SK-N-SH (cell line): ENCODE data around the gene CCDC91. TPM values are rescaled to one million over a fixed set of nuclear protein-coding genes. Genes with fewer than 3 reads are reported as not detected.

Experiments
- CTCF ChIA-PET: fragments of 300-600, 350-600 bp; formaldehyde crosslinking; extraction: SDS; loops from one replicate; lab custom pipeline; 2021; lab: Yijun Ruan, JAX
- POLR2A ChIA-PET: fragments of 350-600 bp; sonication (Branson Sonifier 250); formaldehyde crosslinking; extraction: SDS; loops from one replicate; lab custom pipeline; 2020; ENCODE audit warnings: antibody characterized with exemption, inconsistent platforms; lab: Yijun Ruan, JAX
- DNase-seq: peaks from one replicate; pipeline ENCODE4 v3.0.0; 2012
- H2AFZ ChIP-seq: fragments of 200-600 bp; sonication (generic); 2 replicates; pipeline ENCODE4 v1.8.1; 2016; ENCODE audit warnings: antibody characterized with exemption, mild to moderate bottlenecking, low read depth
- H3F3A ChIP-seq: fragments of 200-600 bp; sonication (generic); replicated peaks from 2 replicates; pipeline ENCODE3; 2016; ENCODE audit warnings: antibody characterized with exemption, mild to moderate bottlenecking; ENCODE audit not compliant: insufficient read depth
- H3K27ac ChIP-seq, 2 experiments: fragments of 200-500 bp in 1 of 2; fragments of 200-600 bp in 1 of 2; sonication (Bioruptor generic) in 1 of 2; sonication (generic), shearing (Covaris generic) in 1 of 2; 2 replicates each; pipeline versions ENCODE4 v1.5.1 to v1.6.1; 2014 to 2016; ENCODE audit warnings: low read depth in 2 of 2, inconsistent platforms in 1 of 2, low read length in 1 of 2, mild to moderate bottlenecking in 1 of 2, mixed read lengths in 1 of 2
- H3K27me3 ChIP-seq: fragments of 200-600 bp; sonication (generic), shearing (Covaris generic); 2 replicates; pipeline ENCODE4 v1.6.1; 2016; ENCODE audit warnings: mixed run types; ENCODE audit not compliant: insufficient read depth
- H3K36me3 ChIP-seq, 2 experiments: fragments of 200-500 bp in 1 of 2; fragments of 200-600 bp in 1 of 2; sonication (Bioruptor generic) in 1 of 2; sonication (generic) in 1 of 2; replicated peaks in 1 of 2; 2 replicates each; pipeline versions ENCODE3 to v1.5.1; 2014 to 2016; ENCODE audit warnings: low read length in 1 of 2, mild to moderate bottlenecking in 1 of 2; ENCODE audit not compliant: insufficient read depth in 2 of 2, control insufficient read depth in 1 of 2
- H3K4me1 ChIP-seq, 2 experiments: fragments of 200-500 bp in 1 of 2; fragments of 200-600 bp in 1 of 2; sonication (Bioruptor generic) in 1 of 2; sonication (generic), shearing (Covaris generic) in 1 of 2; 2 replicates each; pipeline versions ENCODE4 v1.5.1 to v1.6.1; 2014 to 2016; ENCODE audit warnings: low read depth in 1 of 2, low read length in 1 of 2, mixed run types in 1 of 2; ENCODE audit not compliant: insufficient read depth in 2 of 2, control insufficient read depth in 1 of 2
- H3K4me2 ChIP-seq: fragments of 200-600 bp; sonication (generic), shearing (Covaris generic); 2 replicates; pipeline ENCODE4 v1.6.1; 2017; ENCODE audit warnings: mixed run types
- H3K4me3 ChIP-seq, 2 experiments: fragments of 200-500 bp in 1 of 2; fragments of 200-600 bp in 1 of 2; sonication (Bioruptor generic) in 1 of 2; sonication (generic), shearing (Covaris generic) in 1 of 2; 2 replicates each; pipeline versions ENCODE4 v1.5.1 to v1.8.1; 2014 to 2016; ENCODE audit warnings: low read depth in 2 of 2, inconsistent platforms in 1 of 2, low read length in 1 of 2, mild to moderate bottlenecking in 1 of 2, mixed read lengths in 1 of 2, moderate library complexity in 1 of 2
- H3K79me2 ChIP-seq: fragments of 200-600 bp; sonication (generic); 2 replicates; pipeline ENCODE4 v1.8.1; 2017; ENCODE audit warnings: mild to moderate bottlenecking; ENCODE audit not compliant: insufficient read depth
- H3K9ac ChIP-seq: fragments of 200-600 bp; sonication (generic); 2 replicates; pipeline ENCODE4 v1.6.1; 2017; ENCODE audit warnings: mixed run types
- H3K9me2 ChIP-seq: fragments of 200-600 bp; sonication (generic); 2 replicates; pipeline ENCODE4 v1.6.1; 2017; ENCODE audit warnings: mixed run types
- H3K9me3 ChIP-seq: fragments of 200-600 bp; sonication (generic); 2 replicates; pipeline ENCODE4 v1.6.1; 2017; ENCODE audit warnings: mixed run types, mild to moderate bottlenecking, moderate library complexity
- H4K20me1 ChIP-seq: fragments of 200-600 bp; sonication (generic); 2 replicates; pipeline ENCODE4 v1.6.1; 2017; ENCODE audit warnings: mild to moderate bottlenecking, mixed run types; ENCODE audit not compliant: insufficient read depth
- CHD2 ChIP-seq: fragments of 150-350 bp; IDR thresholded peaks from 2 replicates; pipeline ENCODE4 v1.6.1; 2018; ENCODE audit warnings: low read length; ENCODE audit not compliant: partially characterized antibody
- CTCF ChIP-seq: fragments of 200-600 bp; sonication (generic); IDR thresholded peaks from 2 replicates; pipeline ENCODE4 v1.6.1; 2017; ENCODE audit warnings: antibody characterized with exemption, mild to moderate bottlenecking, moderate library complexity
- EP300 ChIP-seq, 2 experiments: IDR thresholded peaks; 2 replicates each; pipeline versions ENCODE4 v1.4.0 to v1.6.1; 2012; ENCODE audit warnings: borderline replicate concordance in 1 of 2, low read depth in 1 of 2, low read length in 1 of 2
- EZH2phosphoT487 ChIP-seq: fragments of 200-600 bp; sonication (generic); IDR thresholded peaks from 2 replicates; pipeline ENCODE4 v1.6.1; 2017; ENCODE audit warnings: low read depth, mixed run types, mild to moderate bottlenecking, antibody characterized with exemption, moderate library complexity, borderline replicate concordance
- FOSL2 ChIP-seq: IDR thresholded peaks from 2 replicates; pipeline ENCODE4 v1.4.0; 2012; ENCODE audit warnings: low read depth, mild to moderate bottlenecking, moderate library complexity, borderline replicate concordance
- GABPA ChIP-seq: IDR thresholded peaks from 2 replicates; pipeline ENCODE4 v1.4.0; 2012; ENCODE audit warnings: low read depth, mild to moderate bottlenecking
- IRF3 ChIP-seq: fragments of 150-350 bp; IDR thresholded peaks from 2 replicates; pipeline ENCODE4 v1.6.1; 2016; ENCODE audit warnings: mild to moderate bottlenecking, low read depth, low read length
- JUND ChIP-seq: IDR thresholded peaks from 2 replicates; pipeline ENCODE4 v1.4.0; 2012
- MAX ChIP-seq: IDR thresholded peaks from 2 replicates; pipeline ENCODE4 v1.4.0; 2012; ENCODE audit warnings: low read depth
- MXI1 ChIP-seq: IDR thresholded peaks from 2 replicates; pipeline ENCODE4 v1.6.1; 2012; ENCODE audit warnings: mild to moderate bottlenecking, low read depth, low read length, improper control_type of control experiment
- NFIC ChIP-seq: IDR thresholded peaks from 2 replicates; pipeline ENCODE4 v1.4.0; 2012; ENCODE audit warnings: borderline replicate concordance
- PBX3 ChIP-seq: IDR thresholded peaks from 2 replicates; pipeline ENCODE4; 2012
- POLR2AphosphoS5 ChIP-seq: IDR thresholded peaks from 2 replicates; pipeline ENCODE4 v1.6.1; 2012; ENCODE audit warnings: low read depth, low read length
- RAD21 ChIP-seq: IDR thresholded peaks from 2 replicates; pipeline ENCODE4 v1.6.1; 2012; ENCODE audit warnings: mild to moderate bottlenecking, low read length
- RCOR1 ChIP-seq: fragments of 150-350 bp; IDR thresholded peaks from 2 replicates; pipeline ENCODE4 v1.6.1; 2017; ENCODE audit warnings: antibody characterized with exemption, low read length
- SIN3A ChIP-seq: IDR thresholded peaks from 2 replicates; pipeline ENCODE4 v1.6.1; 2012; ENCODE audit warnings: low read depth, mild to moderate bottlenecking, low read length, moderate library complexity, borderline replicate concordance
- SMC3 ChIP-seq: IDR thresholded peaks from 2 replicates; pipeline ENCODE4 v1.6.1; 2012; ENCODE audit warnings: low read depth, low read length, improper control_type of control experiment
- TEAD4 ChIP-seq: IDR thresholded peaks from 2 replicates; pipeline ENCODE4 v1.4.0; 2012; ENCODE audit warnings: mild to moderate bottlenecking, borderline replicate concordance; ENCODE audit not compliant: insufficient read depth
- USF2 ChIP-seq: fragments of 150-350 bp; IDR thresholded peaks from 2 replicates; pipeline ENCODE4 v1.6.1; 2017; ENCODE audit warnings: antibody characterized with exemption, low read length, low read depth, borderline replicate concordance
- YY1 ChIP-seq: IDR thresholded peaks from 2 replicates; pipeline ENCODE4 v1.4.0; 2012; ENCODE audit warnings: low read depth, mild to moderate bottlenecking
- WGBS: methylation state at CpG from one replicate; pipeline ENCODE4 v1.1.6; 2017; ENCODE audit warnings: low lambda C conversion rate; 5-methylcytosine and 5-hydroxymethylcytosine counted together
- polyA plus RNA-seq, 3 experiments: library from polyadenylated mRNA; depleted of rRNA; stranded (reverse); fragments of >200 nt; gene quantifications; 2 replicates each; pipeline ENCODE4 v1.2.3, GENCODE V29; 2012

The CCDC91 gene
- polyA plus RNA-seq, 1 of the 3 experiments (the other 2 are of a cell fraction) = 13.0 TPM

- H3K36me3 ChIP-seq = no peaks in the 10 kb centered on the region
- TF ChIP-seq MXI1 (no peak), SMC3 (no peak), YY1 (no peak), EP300 (IDR thresholded peaks at IDR 0.05; ENCODE audit: borderline replicate concordance in 1 of 2, low read depth in 1 of 2, low read length in 1 of 2) (no peak), POLR2AphosphoS5 (no peak), MAX (no peak), PBX3 (no peak), TEAD4 (no peak), CHD2 (no peak), EZH2phosphoT487 (no peak), FOSL2 (no peak), RAD21 (no peak), NFIC (no peak)
- CTCF ChIA-PET = no interaction called here
These were observed 51.9 kb downstream of the CCDC91 start for GRCh38 chr12:28242129-28242495.

GRCh38 chr12:28242496-28243309, 52.4 kb downstream of the CCDC91 start:
- H4K20me1 ChIP-seq = no peaks in the 10 kb centered on the region
- no peaks in the 10 kb centered on the region for H3K4me1 ChIP-seq
- H3K79me2 ChIP-seq = no peaks in the 10 kb centered on the region; the same call in 1 of the 2 replicates
- TF ChIP-seq RCOR1 (no peak), GABPA (no peak), NFIC (no peak), SMC3 (no peak), MAX (no peak), IRF3 (no peak), JUND (no peak), CTCF (no peak), SIN3A (no peak), YY1 (no peak), RAD21 (no peak), USF2 (no peak)
- DNase-seq = no peak
- H3K36me3 ChIP-seq = no peaks in the 10 kb centered on the region
- POLR2A ChIA-PET = no interaction called here
- H3K4me3 ChIP-seq = no peak overlapping the region
- no peaks in the 10 kb centered on the region for H3F3A ChIP-seq
- H3K27me3 ChIP-seq = no peaks in the 10 kb centered on the region
- H3K9me3 ChIP-seq = no peaks in the 10 kb centered on the region
- 92% methylated on average over 9 of the region's 9 CpGs for WGBS
- CTCF ChIA-PET = no interaction called here
- H3K4me2 ChIP-seq = no peak overlapping the region
- no peak overlapping the region for H3K9ac ChIP-seq
- H3K27ac ChIP-seq = no peak overlapping the region
- H2AFZ ChIP-seq = no peak overlapping the region
- no peaks in the 10 kb centered on the region for H3K9me2 ChIP-seq

More at GRCh38 chr12:28242129-28242495, 51.9 kb downstream of the CCDC91 start:
- POLR2A ChIA-PET = no interaction called here
- Histone ChIP-seq H3K79me2 (no peaks in the 10 kb centered on the region; the same call in 1 of the 2 replicates), H3K4me1 (no peaks in the 10 kb centered on the region), H2AFZ (no peak overlapping the region), H3K9me2 (no peaks in the 10 kb centered on the region), H3K27me3 (no peaks in the 10 kb centered on the region), H3K4me3 (no peak overlapping the region), H3K9ac (no peak overlapping the region), H3K4me2 (no peak overlapping the region), H3K9me3 (no peaks in the 10 kb centered on the region), H3F3A (no peaks in the 10 kb centered on the region), H3K27ac (no peak overlapping the region), H4K20me1 (no peaks in the 10 kb centered on the region)
- WGBS = 96% methylated on average over 2 of the region's 2 CpGs
- no peak for DNase-seq
